LoVo (cell line): ENCODE results near the gene ZFYVE27.
A peak's percentile ranks its signal among the peaks of the same experiment; 100 is the strongest.

ENCODE experiments used
- DNase-seq: peaks from one replicate; pipeline ENCODE4 v3.0.0-alpha.2; 2016; ENCODE audit warnings: low spot score

Gene ZFYVE27

DNA sequence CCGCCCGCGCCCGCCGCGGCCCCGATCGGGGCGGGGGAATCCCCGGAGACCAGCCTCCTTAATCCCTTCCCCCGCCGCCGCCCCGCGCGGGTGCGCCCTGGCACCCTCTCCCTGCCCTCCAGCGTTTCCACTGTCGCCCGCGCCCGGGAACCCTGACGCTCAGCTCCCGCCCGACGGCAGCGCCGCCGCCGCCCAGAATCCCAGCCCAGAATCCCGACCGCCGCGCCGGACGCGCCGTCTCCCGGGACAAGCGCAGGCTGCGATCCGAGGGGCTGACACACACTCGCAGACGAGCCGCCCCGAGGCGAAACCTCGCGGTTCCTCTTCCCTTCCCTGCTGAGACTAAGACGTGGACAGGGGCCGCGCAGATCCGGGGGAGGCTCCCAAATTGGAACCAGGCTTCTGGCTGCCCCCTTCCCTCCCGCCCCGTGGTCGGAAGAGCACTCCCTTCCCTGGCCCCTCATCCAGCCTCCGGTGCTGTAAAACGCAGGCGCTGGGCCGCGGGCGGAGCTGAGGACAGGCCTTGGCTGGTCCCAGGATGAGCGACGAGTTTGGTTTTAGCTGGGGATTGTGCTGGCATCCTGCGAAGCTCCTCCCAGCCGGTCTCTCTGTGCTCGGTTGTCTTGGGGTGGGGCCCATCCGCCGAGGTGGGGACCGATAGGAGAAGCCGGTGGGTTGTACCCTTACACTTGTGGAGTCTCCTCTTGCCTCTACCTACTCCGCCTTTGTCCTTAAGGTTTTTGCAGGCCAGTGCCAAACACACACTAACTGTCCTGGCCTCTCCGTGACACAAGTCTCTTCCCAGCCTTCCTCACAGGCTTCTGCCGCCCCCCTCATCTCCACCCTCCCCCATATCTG lies 22.3 kb upstream of the ZFYVE27 start:
- DNase-seq: peak; percentile 50

DNA sequence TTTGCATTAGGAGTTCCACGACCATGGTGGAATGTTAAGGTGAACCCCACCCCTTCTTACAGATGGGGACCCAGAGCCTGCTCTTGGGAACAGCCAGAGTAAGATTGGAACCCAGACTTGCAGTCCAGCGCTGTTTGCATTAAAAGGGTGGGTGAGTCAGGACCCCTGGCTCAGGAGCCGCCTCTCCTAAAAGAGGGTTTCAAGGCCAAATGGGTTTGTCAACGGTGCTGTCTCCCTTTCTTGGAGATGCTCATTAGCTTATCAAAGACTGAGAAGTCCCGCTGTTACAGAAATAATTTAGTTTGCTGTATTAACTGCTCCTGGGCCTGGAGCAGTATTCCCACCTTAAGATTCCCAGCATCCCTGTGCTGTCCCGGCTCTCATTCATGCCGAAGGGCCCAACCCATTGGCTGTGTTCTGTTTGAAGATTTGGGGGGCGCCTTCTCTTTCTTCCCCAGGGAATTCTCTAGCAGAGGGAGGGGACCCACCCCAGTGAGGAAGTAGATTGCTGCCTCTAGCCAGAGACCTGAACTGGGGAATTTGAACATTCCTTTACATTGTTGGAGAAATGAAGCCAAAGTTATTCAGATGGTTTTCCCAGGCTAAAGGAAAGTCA lies 21.6 kb upstream of the ZFYVE27 start:
- DNase-seq: no peak

- no peak for DNase-seq
These were observed 19.3 kb upstream of the ZFYVE27 start for GRCh38 chr10:97717627-97718026.

GRCh38 chr10:97718178-97718577 lies 18.8 kb upstream of the ZFYVE27 start:
- no peak for DNase-seq

DNA sequence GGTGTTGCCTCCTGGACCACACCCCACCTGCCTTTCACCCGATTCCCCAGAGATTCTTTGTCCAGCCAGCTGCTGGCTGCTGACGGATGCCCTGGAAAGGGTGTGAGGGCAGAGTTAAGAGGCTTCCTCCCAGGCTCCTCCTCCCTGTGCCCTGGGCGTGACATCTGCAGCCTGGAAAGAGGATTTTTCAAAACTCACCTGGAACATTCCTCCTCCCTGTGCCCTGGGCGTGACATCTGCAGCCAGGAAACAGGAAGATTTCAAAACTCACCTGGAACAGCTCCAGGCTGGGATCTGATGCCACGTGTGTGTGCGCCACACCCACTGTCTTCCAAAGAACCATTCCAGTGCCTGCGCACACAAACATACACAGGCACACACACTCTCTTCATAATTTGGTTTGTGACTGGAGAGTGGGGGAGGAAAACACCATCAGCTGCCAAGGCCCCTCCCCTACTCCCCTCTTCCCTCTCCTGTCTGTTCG lies 18.2 kb upstream of the ZFYVE27 start:
- DNase-seq: peak; percentile 93

- DNase-seq: no peak
These were observed 17.3 kb upstream of the ZFYVE27 start for GRCh38 chr10:97719602-97720001.

DNA sequence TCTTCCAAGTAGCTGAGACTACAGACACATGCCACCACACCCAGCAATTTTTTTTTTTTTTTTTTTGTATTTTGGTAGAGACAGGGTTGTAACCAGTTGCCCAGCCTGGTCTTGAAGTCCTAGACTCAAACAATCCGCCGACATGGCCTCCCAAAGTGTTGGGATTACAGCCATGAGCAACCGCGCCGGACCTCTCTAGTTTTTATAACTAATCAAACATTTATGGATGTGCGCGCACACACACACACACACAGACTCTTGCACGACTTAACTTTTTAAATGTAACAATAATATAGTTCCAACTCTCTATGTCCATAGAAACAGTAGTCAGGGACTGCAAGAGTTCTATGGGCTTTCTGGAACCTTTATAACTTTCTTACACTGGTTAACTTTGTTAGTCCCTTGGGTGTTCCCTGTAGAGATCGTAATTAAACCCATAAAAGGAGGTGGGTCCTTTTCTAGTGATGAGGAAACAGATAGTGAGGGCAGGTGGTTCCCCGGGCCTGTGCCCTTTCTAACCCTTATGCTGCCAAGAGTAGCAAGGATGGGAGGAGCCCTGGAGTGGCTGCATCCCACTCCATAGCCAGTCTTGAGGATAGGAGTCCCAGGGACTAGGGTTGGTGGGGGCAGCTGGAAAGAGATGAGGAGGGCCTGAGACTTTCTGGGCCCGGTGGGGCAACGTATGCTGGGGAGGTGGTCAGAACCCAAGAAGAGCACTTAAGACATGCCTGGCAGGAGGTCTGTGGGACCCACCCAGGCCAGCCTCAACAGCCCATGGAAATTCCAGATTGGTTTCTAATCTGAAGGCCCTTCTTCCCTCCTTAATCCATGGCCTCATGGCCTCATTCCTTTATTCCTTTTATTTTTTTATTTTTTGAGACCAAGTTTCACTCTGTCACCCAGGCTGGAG lies 14.8 kb upstream of the ZFYVE27 start:
- DNase-seq: peak; percentile 7

DNA sequence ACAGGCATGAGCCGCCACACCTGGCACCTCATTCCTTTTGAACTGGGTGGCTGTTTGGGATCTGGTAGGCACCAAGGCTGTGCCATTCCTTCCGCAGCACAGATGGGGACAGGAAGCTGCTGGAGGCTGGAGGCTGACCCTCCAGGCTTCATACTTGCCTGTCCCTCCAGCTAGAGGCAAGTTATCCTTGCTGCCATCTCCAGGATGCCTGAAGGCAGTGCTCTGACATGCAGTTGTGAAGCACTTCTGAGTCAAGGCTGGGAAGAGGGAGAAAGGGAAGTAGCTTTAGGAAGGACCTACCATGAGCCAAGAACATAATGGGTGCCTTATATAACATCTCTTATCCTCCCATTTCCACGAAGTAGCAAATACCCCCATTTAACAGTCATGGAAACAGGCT lies 13.9 kb upstream of the ZFYVE27 start:
- DNase-seq: no peak

- DNase-seq: no peak
These were observed 12.5 kb upstream of the ZFYVE27 start for GRCh38 chr10:97724341-97724941.

DNA sequence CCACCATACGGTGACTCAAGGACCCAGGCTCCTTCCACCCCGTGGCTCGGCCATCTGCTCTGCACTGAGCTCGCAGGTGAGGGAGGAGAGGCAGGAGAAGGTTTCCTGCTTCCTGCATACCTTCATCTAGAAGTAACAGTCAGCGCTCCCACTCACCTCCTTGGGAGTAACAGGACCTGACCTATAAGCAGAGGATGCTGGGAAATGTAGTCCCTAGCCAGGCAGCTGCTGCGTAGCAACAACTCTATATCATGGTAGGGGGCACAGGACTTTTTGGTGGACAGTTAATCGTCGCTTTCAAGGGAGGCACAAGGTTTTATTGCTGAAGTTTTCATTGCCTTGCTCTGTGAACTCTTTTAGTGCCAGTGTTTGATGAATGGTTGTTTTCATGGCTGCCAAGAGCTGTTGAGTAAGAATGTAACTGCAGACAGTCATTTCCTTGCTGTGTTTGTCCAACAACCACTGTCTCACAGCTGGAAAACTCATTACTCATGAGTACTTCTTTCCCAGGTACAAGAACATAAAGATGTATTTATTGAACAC lies 10.2 kb upstream of the ZFYVE27 start:
- no peak for DNase-seq

GRCh38 chr10:97729014-97729413 lies 7.9 kb upstream of the ZFYVE27 start:
- no peak for DNase-seq

DNA sequence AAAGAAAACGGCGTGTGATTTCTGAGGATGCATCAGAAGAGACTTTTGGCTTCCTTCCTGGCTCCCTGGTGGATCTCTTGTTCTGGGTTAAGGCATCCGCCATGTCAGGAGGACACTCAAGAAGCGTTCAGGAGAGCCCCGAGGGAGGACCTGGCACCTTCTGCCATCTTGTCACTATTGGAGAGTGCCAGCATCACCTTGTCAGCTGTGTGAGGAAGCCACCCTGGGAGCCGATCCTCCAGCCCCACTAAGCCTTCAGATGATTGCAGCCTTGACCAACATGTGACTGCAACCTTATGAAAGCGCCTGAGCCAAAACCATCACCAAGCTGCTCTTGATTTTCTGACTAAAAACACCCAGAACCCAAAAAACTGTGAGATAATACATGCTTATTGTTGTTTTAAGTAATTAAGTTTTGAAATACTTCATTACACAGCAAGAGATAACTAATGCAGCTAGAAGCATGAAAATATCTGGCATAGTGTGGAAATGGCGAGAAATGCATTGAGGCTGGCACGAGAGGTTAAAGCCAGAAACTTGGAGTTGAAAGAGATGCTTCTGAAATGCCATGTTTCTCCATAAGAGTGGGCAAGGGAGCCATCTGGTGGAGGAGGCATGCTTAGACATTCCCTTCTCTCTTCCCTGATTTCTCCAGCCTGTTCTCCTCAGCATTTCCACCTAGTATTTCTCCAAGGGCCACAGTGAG lies 5.4 kb upstream of the ZFYVE27 start:
- peak; percentile 77 for DNase-seq

DNA sequence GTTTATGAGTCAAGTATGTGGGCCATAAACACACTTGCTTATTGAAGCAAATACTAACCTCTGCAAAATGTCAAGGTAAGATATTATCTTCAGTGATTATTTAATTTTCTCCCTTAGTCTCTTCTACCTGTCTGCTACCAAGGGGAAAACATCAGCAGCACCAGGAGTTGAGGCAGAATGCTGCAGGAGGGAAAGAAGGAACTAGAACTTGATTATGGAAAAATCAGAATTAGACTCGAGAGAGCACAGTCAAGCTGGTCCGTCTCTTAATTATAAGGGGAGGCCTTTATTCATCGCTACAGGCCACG lies 4.9 kb upstream of the ZFYVE27 start:
- DNase-seq: no peak

- no peak for DNase-seq
These were observed 3.7 kb upstream of the ZFYVE27 start for GRCh38 chr10:97733256-97733655.

- DNase-seq: no peak
These were observed 2.9 kb upstream of the ZFYVE27 start for GRCh38 chr10:97734021-97734420.

DNA sequence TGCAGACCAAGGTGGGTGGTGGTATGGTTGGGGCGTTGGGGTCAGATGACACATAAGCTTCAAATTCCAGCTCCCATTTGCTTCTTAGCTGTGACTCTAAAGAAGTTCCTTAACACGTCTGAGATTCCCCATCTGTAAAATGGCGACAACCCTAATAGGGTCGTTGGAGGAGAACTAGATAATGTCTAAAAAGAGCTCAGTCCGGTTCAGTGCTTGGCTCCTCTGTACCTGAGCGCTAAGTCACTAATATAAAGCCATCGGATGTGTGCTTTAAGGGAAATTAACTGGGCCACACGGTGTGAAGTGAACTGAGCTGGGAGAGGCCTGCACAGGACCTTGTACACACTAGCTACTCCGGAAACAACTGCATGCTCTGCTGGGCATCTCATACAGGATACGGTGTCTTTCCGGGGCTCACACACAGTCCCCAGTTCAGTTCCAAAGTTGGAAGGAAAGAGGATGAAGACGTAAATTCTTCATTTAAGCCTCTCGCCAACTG lies 476 bp upstream of the ZFYVE27 start:
- no peak for DNase-seq

- no peak for DNase-seq
These were observed 890 bp downstream of the ZFYVE27 start for GRCh38 chr10:97737770-97738265.

- no peak for DNase-seq
These were observed 1.7 kb downstream of the ZFYVE27 start for GRCh38 chr10:97738616-97739015.

- no peak for DNase-seq
These were observed 3.7 kb downstream of the ZFYVE27 start for GRCh38 chr10:97740613-97741012.

GRCh38 chr10:97743169-97743943 lies 6.4 kb downstream of the ZFYVE27 start:
- no peak for DNase-seq
